Measurements from ENCODE around the gene DST.

- TF ChIP-seq EZH2phosphoT487 (IDR thresholded peaks at IDR 0.05; ENCODE audit: borderline replicate concordance, low read length) (no peak), CTCF (IDR thresholded peaks at IDR 0.05; ENCODE audit: low read depth, low read length, poor library complexity, severe bottlenecking) (no peak)
These were observed 13.3 kb upstream of the DST start for GRCh38 chr6:56655996-56656395.

Data from DOHH2 (cell line).